ENCODE data around the gene CAPN15. TPM values are rescaled to one million over a fixed set of nuclear protein-coding genes. Genes with fewer than 3 reads are reported as not detected.

Gene CAPN15
- polyA plus RNA-seq, 2 of the 4 experiments (the other 2 are of a cell fraction): 11.4 to 33.3 TPM

- ChIA-PET CTCF (no interaction called here), POLR2A (no interaction called here)
- Histone ChIP-seq H3K9me3 (no peaks in the 10 kb centered on the region), H3K4me3 (no peak overlapping the region), H3K4me2 (no peak overlapping the region), H3K27ac (no peak overlapping the region), H3K4me1 (no peaks in the 10 kb centered on the region)
- DNase-seq (ENCODE audit: low read depth in 1 of 2, low spot score in 1 of 2) (no peak), FAIRE-seq (no peak), ATAC-seq (no peak)
- TF ChIP-seq NFE2L2 (conservative IDR thresholded peaks at IDR 0.05; ENCODE audit: low read length): no peak
- TF ChIP-seq FOXS1 (CRISPR knock-in tag; IDR thresholded peaks at IDR 0.05): no peak
- no peak for TF ChIP-seq MYC (IDR thresholded peaks at IDR 0.05; ENCODE audit: borderline replicate concordance, low read length)
- TF ChIP-seq POLR2A (IDR thresholded peaks at IDR 0.05; ENCODE audit: low read length): no peak
- no peak for TF ChIP-seq RARB (CRISPR knock-in tag; IDR thresholded peaks at IDR 0.05)
- TF ChIP-seq HOXB5 (CRISPR knock-in tag; IDR thresholded peaks at IDR 0.05): no peak
- TF ChIP-seq ZNF302 (CRISPR knock-in tag; IDR thresholded peaks at IDR 0.05): no peak
- TF ChIP-seq TFCP2L1 (CRISPR knock-in tag; IDR thresholded peaks at IDR 0.05): no peak
- no peak for TF ChIP-seq CTCF (IDR thresholded peaks at IDR 0.05)
- TF ChIP-seq JUNB (IDR thresholded peaks at IDR 0.05): no peak
- TF ChIP-seq ZSCAN20 (CRISPR knock-in tag; IDR thresholded peaks at IDR 0.05): no peak
- TF ChIP-seq RNF2 (IDR thresholded peaks at IDR 0.05; ENCODE audit: borderline replicate concordance, low read depth): no peak
- no peak for TF ChIP-seq CEBPB (IDR thresholded peaks at IDR 0.05)
- WGBS (ENCODE audit: missing lambda C conversion rate): 96% methylated on average over 6 of the region's 6 CpGs
Measured at GRCh38 chr16:512802-513201, 14.7 kb upstream of the CAPN15 start.

- CTCF ChIA-PET: interaction anchor here (1.3 to 1.5 kb wide), 3 partner anchors 14 to 33 kb away, joined by 3 to 5 read pairs (median 3); no protein-coding TSS in a partner anchor
- H3K9me3 ChIP-seq: no peaks in the 10 kb centered on the region
- no peak for DNase-seq (ENCODE audit: low read depth in 1 of 2, low spot score in 1 of 2)
- POLR2A ChIA-PET: no interaction called here
- no peak overlapping the region for H3K27ac ChIP-seq
- TF ChIP-seq CBX8 (IDR thresholded peaks at IDR 0.05) (no peak), KDM5A (IDR thresholded peaks at IDR 0.05) (no peak), HEYL (CRISPR knock-in tag; IDR thresholded peaks at IDR 0.05) (no peak), FOXS1 (CRISPR knock-in tag; IDR thresholded peaks at IDR 0.05) (no peak), HES2 (IDR thresholded peaks at IDR 0.05) (no peak), PHF8 (IDR thresholded peaks at IDR 0.05; ENCODE audit: borderline replicate concordance, low read depth) (no peak), POLR2A (IDR thresholded peaks at IDR 0.05; ENCODE audit: low read length) (no peak), BCL3 (IDR thresholded peaks at IDR 0.05) (no peak), SREBF2 (IDR thresholded peaks at IDR 0.05) (no peak), MAFK (IDR thresholded peaks at IDR 0.05; ENCODE audit: partially characterized antibody) (no peak)
- no peak overlapping the region for H3K4me2 ChIP-seq
- WGBS (ENCODE audit: missing lambda C conversion rate): 89% methylated on average over 9 of the region's 10 CpGs
- FAIRE-seq: no peak
- no peak overlapping the region for H3K4me3 ChIP-seq
- peak in 1 of 2 experiments; percentile 33; a peak in 2 of 6 replicates for ATAC-seq
- H3K4me1 ChIP-seq: no peaks in the 10 kb centered on the region
Measured at GRCh38 chr16:513950-514349, 13.6 kb upstream of the CAPN15 start.

- DNase-seq (ENCODE audit: low read depth in 1 of 2, low spot score in 1 of 2): no peak
- POLR2A ChIA-PET: no interaction called here
- Histone ChIP-seq H3K27ac (no peak overlapping the region), H3K4me2 (no peak overlapping the region), H3K4me1 (no peaks in the 10 kb centered on the region), H3K4me3 (no peak overlapping the region), H3K9me3 (no peaks in the 10 kb centered on the region)
- no peak for FAIRE-seq
- TF ChIP-seq RARB (CRISPR knock-in tag; IDR thresholded peaks at IDR 0.05) (no peak), NPAS2 (CRISPR knock-in tag; IDR thresholded peaks at IDR 0.05; ENCODE audit: borderline replicate concordance) (no peak), HMGXB4 (CRISPR knock-in tag; IDR thresholded peaks at IDR 0.05; ENCODE audit: borderline replicate concordance) (no peak), BCL3 (IDR thresholded peaks at IDR 0.05) (no peak), CHD4 (IDR thresholded peaks at IDR 0.05; ENCODE audit: borderline replicate concordance) (no peak), BHLHE40 (IDR thresholded peaks at IDR 0.05; ENCODE audit: low read depth, low read length) (no peak), HOXB13 (CRISPR knock-in tag; IDR thresholded peaks at IDR 0.05; ENCODE audit: low read depth) (no peak), ESRRA (IDR thresholded peaks at IDR 0.05; ENCODE audit: borderline replicate concordance, low read length) (no peak), CBX2 (IDR thresholded peaks at IDR 0.05; ENCODE audit: borderline replicate concordance, low read depth) (no peak)
- 94% methylated on average over 45 of the region's 45 CpGs for WGBS (ENCODE audit: missing lambda C conversion rate)
- no peak for ATAC-seq
- CTCF ChIA-PET: interaction anchor here (0.8 to 1.5 kb wide), 5 partner anchors 12 to 83 kb away, joined by 3 to 5 read pairs (median 3); partner anchors contain the start of gene CAPN15
Measured at GRCh38 chr16:515175-515938, 12.2 kb upstream of the CAPN15 start.
